Mesenchymal stem cell (in vitro differentiated cells and primary cell): ENCODE data around the gene ITPKA. TPM values are rescaled to one million over a fixed set of nuclear protein-coding genes. Genes with fewer than 3 reads are reported as not detected.
A peak's percentile ranks its signal among the peaks of the same experiment; 100 is the strongest.

Source experiments
- DNase-seq: peaks from one replicate; pipeline ENCODE4 v3.0.0-alpha.2; 2013
- H2AFZ ChIP-seq: one replicate; pipeline ENCODE4 v1.6.1; 2013; ENCODE audit warnings: low read depth, mild to moderate bottlenecking, control low read depth, inconsistent platforms, low read length, moderate library complexity
- H2AK5ac ChIP-seq: 2 replicates; pipeline ENCODE4 v1.6.1; 2013; ENCODE audit warnings: low read length, moderate library complexity, mild to moderate bottlenecking, inconsistent platforms; ENCODE audit not compliant: severe bottlenecking
- H2BK120ac ChIP-seq: one replicate; pipeline ENCODE4 v1.6.1; 2013; ENCODE audit warnings: low read depth, mild to moderate bottlenecking, inconsistent platforms, low read length, moderate library complexity
- H2BK12ac ChIP-seq, 2 experiments: one replicate each; pipeline ENCODE4 v1.6.1; 2013; ENCODE audit warnings: inconsistent platforms in 2 of 2, low read length in 2 of 2, mild to moderate bottlenecking in 2 of 2, moderate library complexity in 2 of 2, control low read depth in 1 of 2
- H2BK15ac ChIP-seq: one replicate; pipeline ENCODE4 v1.6.1; 2013; ENCODE audit warnings: mild to moderate bottlenecking, low read depth, inconsistent platforms; ENCODE audit not compliant: poor library complexity, severe bottlenecking
- H2BK5ac ChIP-seq: 2 replicates; pipeline ENCODE4 v1.6.1; 2013; ENCODE audit warnings: low read depth, mild to moderate bottlenecking, low read length, control low read depth, inconsistent platforms; ENCODE audit not compliant: poor library complexity, severe bottlenecking
- H3K14ac ChIP-seq, 2 experiments: one replicate each; pipeline ENCODE4 v1.6.1; 2013; ENCODE audit warnings: inconsistent platforms in 2 of 2, low read length in 2 of 2, control low read depth in 1 of 2, mild to moderate bottlenecking in 1 of 2, moderate library complexity in 1 of 2
- H3K18ac ChIP-seq, 2 experiments: one replicate each; pipeline ENCODE4 v1.6.1; 2013; ENCODE audit warnings: inconsistent platforms in 2 of 2, low read length in 2 of 2, control low read depth in 1 of 2, low read depth in 1 of 2, mild to moderate bottlenecking in 1 of 2
- H3K23ac ChIP-seq, 2 experiments: one replicate each; pipeline ENCODE4 v1.6.1; 2013; ENCODE audit warnings: inconsistent platforms in 2 of 2, low read length in 2 of 2, mild to moderate bottlenecking in 2 of 2, moderate library complexity in 2 of 2, control low read depth in 1 of 2
- H3K27ac ChIP-seq: 2 replicates; pipeline ENCODE4 v1.5.1; 2013; ENCODE audit warnings: mild to moderate bottlenecking, moderate library complexity, low read length, control low read depth, inconsistent platforms; ENCODE audit not compliant: poor library complexity, severe bottlenecking
- H3K27me3 ChIP-seq, 2 experiments: 2 replicates each; pipeline versions ENCODE4 v1.6.1 to v1.7.0; 2013; ENCODE audit warnings: low read length in 2 of 2, mild to moderate bottlenecking in 2 of 2, moderate library complexity in 2 of 2, control low read depth in 1 of 2, inconsistent platforms in 1 of 2; ENCODE audit not compliant: control insufficient read depth in 1 of 2, insufficient read depth in 1 of 2
- H3K36me3 ChIP-seq, 2 experiments: 2 replicates each; pipeline versions ENCODE4 v1.6.1 to v1.7.0; 2013; ENCODE audit warnings: low read length in 2 of 2, control low read depth in 1 of 2, inconsistent platforms in 1 of 2, low read depth in 1 of 2, mild to moderate bottlenecking in 1 of 2; ENCODE audit not compliant: insufficient read depth in 2 of 2, control insufficient read depth in 1 of 2
- H3K4ac ChIP-seq, 2 experiments: one replicate each; pipeline ENCODE4 v1.6.1; 2013; ENCODE audit warnings: inconsistent platforms in 2 of 2, low read length in 2 of 2, mild to moderate bottlenecking in 2 of 2, moderate library complexity in 2 of 2, control low read depth in 1 of 2, low read depth in 1 of 2
- H3K4me1 ChIP-seq: 2 replicates; pipeline ENCODE4 v1.6.1; 2013; ENCODE audit warnings: low read depth, low read length, control low read depth; ENCODE audit not compliant: control insufficient read depth, insufficient read depth
- H3K4me2 ChIP-seq: 2 replicates; pipeline ENCODE4 v1.6.1; 2013; ENCODE audit warnings: low read length, mild to moderate bottlenecking, inconsistent platforms; ENCODE audit not compliant: poor library complexity, severe bottlenecking
- H3K4me3 ChIP-seq, 2 experiments: 2 replicates each; pipeline versions ENCODE4 v1.5.1 to v1.7.0; 2013; ENCODE audit warnings: low read length in 2 of 2, mild to moderate bottlenecking in 2 of 2, control low read depth in 1 of 2, low read depth in 1 of 2; ENCODE audit not compliant: insufficient read depth in 1 of 2
- H3K79me1 ChIP-seq: replicated peaks from 2 replicates; pipeline ENCODE4 v1.6.1; 2013; ENCODE audit warnings: mild to moderate bottlenecking, control low read depth, low read length, inconsistent platforms; ENCODE audit not compliant: poor library complexity, severe bottlenecking
- H3K9ac ChIP-seq: 2 replicates; pipeline ENCODE4 v1.7.0; 2013; ENCODE audit warnings: mild to moderate bottlenecking, low read length, moderate library complexity
- H3K9me3 ChIP-seq: 2 replicates; pipeline ENCODE4 v1.7.0; 2013; ENCODE audit warnings: mild to moderate bottlenecking, low read length; ENCODE audit not compliant: control insufficient read depth
- H4K8ac ChIP-seq: one replicate; pipeline ENCODE4 v1.6.1; 2013; ENCODE audit warnings: inconsistent platforms, mild to moderate bottlenecking, low read length, moderate library complexity
- H4K91ac ChIP-seq: one replicate; pipeline ENCODE4 v1.6.1; 2013; ENCODE audit warnings: mild to moderate bottlenecking, low read length, inconsistent platforms
- WGBS: methylation state at CpG from one replicate; pipeline ENCODE4 v1.1.7; 2013; ENCODE audit warnings: mixed read lengths; 5-methylcytosine and 5-hydroxymethylcytosine counted together
- polyA plus RNA-seq, 2 experiments: library from polyadenylated mRNA; stranded (reverse); fragments of 200-250 nt; gene quantifications; one replicate each; pipeline ENCODE4 v1.2.3, GENCODE V29; 2013

ITPKA gene
- polyA plus RNA-seq (2013, experiment 1 of 2) = 0.37 TPM
- polyA plus RNA-seq (2013, experiment 2 of 2) = 0.33 TPM

- Histone ChIP-seq H3K4me1 (peaks cover 50% of the 10 kb centered on the region), H3K27ac (peak within 1 kb of the TSS; percentile 5), H2BK15ac (peak within 1 kb of the TSS; percentile 30), H3K27me3 (peaks cover 7 to 53% of the 10 kb centered on the region in 2 experiments), H3K23ac (peak within 1 kb of the TSS in 1 of 2 experiments; percentile 46), H2BK5ac (no peak within 1 kb of the TSS), H3K4ac (no peak within 1 kb of the TSS), H2BK120ac (no peak within 1 kb of the TSS), H3K79me1 (no peaks in the 10 kb centered on the region), H2AK5ac (no peak within 1 kb of the TSS), H3K18ac (peak within 1 kb of the TSS; percentile 37 to 54), H2BK12ac (peak within 1 kb of the TSS; percentile 6 to 11), H3K9me3 (no peaks in the 10 kb centered on the region), H3K9ac (peak within 1 kb of the TSS; percentile 54), H3K4me2 (peak within 1 kb of the TSS; percentile 86), H3K14ac (no peak within 1 kb of the TSS), H4K8ac (peak within 1 kb of the TSS; percentile 69), H4K91ac (peak within 1 kb of the TSS; percentile 1), H3K4me3 (peak within 1 kb of the TSS; percentile 51 to 76), H3K36me3 (no peaks in the 10 kb centered on the region), H2AFZ (peak within 1 kb of the TSS; percentile 46)
- WGBS = under 1% methylated on average over 35 of the region's 60 CpGs
- peak; percentile 78 for DNase-seq
Measured at GRCh38 chr15:41493205-41493901, at the start of gene ITPKA. Gene ITPKA (plus strand): TSS chr15:41493874. CDS start chr15:41493928, 54 bp downstream.

GRCh38 chr15:41445399-41445798 lies 48.3 kb upstream of the ITPKA start:
- H2AFZ ChIP-seq = no peak overlapping the region
- no peak overlapping the region for H4K91ac ChIP-seq
- no peak overlapping the region for H2AK5ac ChIP-seq
- H3K4me3 ChIP-seq = no peak overlapping the region
- peaks cover 15 to 38% of the 10 kb centered on the region in 2 experiments for H3K36me3 ChIP-seq
- H3K23ac ChIP-seq = no peak overlapping the region
- no peak overlapping the region for H3K14ac ChIP-seq
- no peaks in the 10 kb centered on the region for H3K27me3 ChIP-seq
- H3K9me3 ChIP-seq = no peaks in the 10 kb centered on the region
- no peak overlapping the region for H2BK5ac ChIP-seq
- no peak for DNase-seq
- H3K27ac ChIP-seq = no peak overlapping the region
- no peak overlapping the region for H3K4me2 ChIP-seq
- no peak overlapping the region for H2BK120ac ChIP-seq
- H2BK12ac ChIP-seq = no peak overlapping the region
- no peak overlapping the region for H3K4ac ChIP-seq
- H3K9ac ChIP-seq = no peak overlapping the region
- no peak overlapping the region for H2BK15ac ChIP-seq
- H3K79me1 ChIP-seq = peaks cover 24% of the 10 kb centered on the region
- no peaks in the 10 kb centered on the region for H3K4me1 ChIP-seq
- H3K18ac ChIP-seq = no peak overlapping the region
- H4K8ac ChIP-seq = no peak overlapping the region

- Histone ChIP-seq H2BK5ac (no peak overlapping the region), H3K79me1 (peaks cover 20% of the 10 kb centered on the region), H4K8ac (no peak overlapping the region), H2BK12ac (no peak overlapping the region), H3K4me3 (no peak overlapping the region), H3K36me3 (peaks cover 34 to 69% of the 10 kb centered on the region in 2 experiments), H3K27me3 (no peaks in the 10 kb centered on the region), H3K18ac (no peak overlapping the region), H3K4me1 (no peaks in the 10 kb centered on the region), H3K9me3 (no peaks in the 10 kb centered on the region), H2AFZ (no peak overlapping the region), H3K27ac (no peak overlapping the region), H3K4ac (no peak overlapping the region), H3K9ac (no peak overlapping the region), H2BK120ac (no peak overlapping the region), H3K4me2 (no peak overlapping the region), H2AK5ac (no peak overlapping the region), H3K23ac (no peak overlapping the region), H2BK15ac (no peak overlapping the region), H3K14ac (no peak overlapping the region), H4K91ac (no peak overlapping the region)
- DNase-seq = peak; percentile 54
- 26% methylated on average over 2 of the region's 4 CpGs for WGBS
Measured at GRCh38 chr15:41462084-41462795, 31.4 kb upstream of the ITPKA start.

- Histone ChIP-seq H3K79me1 (peaks cover 25% of the 10 kb centered on the region), H4K91ac (no peak overlapping the region), H2BK5ac (no peak overlapping the region), H3K14ac (no peak overlapping the region), H3K18ac (no peak overlapping the region), H2AFZ (no peak overlapping the region), H2AK5ac (no peak overlapping the region), H2BK12ac (no peak overlapping the region), H3K4me1 (peaks cover 1% of the 10 kb centered on the region), H3K4me2 (no peak overlapping the region), H3K27me3 (no peaks in the 10 kb centered on the region), H3K9ac (no peak overlapping the region), H3K23ac (no peak overlapping the region), H4K8ac (no peak overlapping the region), H3K27ac (no peak overlapping the region), H2BK120ac (no peak overlapping the region), H3K36me3 (peaks cover 32 to 66% of the 10 kb centered on the region in 2 experiments), H3K4ac (no peak overlapping the region), H3K9me3 (no peaks in the 10 kb centered on the region), H3K4me3 (no peak overlapping the region), H2BK15ac (no peak overlapping the region)
- WGBS = 82% methylated on average over 9 of the region's 9 CpGs
- no peak for DNase-seq
Measured at GRCh38 chr15:41464889-41465580, 28.6 kb upstream of the ITPKA start.
